ENCODE results near the gene ST3GAL5.

The ST3GAL5 gene

DNA sequence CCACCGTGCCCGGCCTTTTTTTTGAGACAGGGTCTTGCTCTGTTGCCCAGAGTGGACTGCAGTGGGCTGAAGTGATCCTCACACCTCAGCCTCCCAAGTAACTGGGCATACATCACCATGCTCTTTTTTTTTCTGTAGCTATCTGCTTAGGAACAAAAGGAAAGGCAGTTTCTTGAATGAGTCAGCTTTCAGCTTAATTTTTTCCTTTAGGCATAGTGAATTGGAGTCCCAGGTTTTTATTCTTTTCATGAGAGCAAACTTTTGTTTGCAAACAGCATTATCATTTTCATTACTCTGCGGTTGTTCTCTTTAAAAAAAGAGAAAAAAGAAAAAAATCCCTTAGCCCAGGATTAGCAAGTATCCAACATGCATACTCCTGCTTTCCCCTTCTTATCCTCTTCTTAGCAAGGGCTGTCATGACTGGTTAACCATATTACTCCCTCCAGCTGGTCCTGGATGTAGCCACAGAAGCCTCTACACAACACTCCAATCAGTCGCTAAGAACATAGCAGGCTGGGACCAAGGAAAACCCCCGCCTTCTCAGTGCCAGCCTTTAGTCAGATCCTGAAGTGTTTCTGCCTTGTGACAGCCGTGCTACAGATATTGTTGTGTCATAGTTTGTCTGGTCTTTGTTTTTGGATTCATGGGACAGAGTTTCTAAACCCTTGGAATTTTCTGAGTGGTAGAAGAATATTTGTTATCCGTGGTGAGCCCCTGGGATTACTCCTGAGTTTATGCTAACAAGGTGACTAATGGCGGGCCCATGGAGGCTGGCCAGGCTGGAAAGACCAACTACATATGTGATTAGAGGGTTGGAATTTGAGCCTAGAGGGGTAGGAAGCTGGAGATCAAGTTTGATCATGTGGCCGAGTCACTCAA lies 23.3 kb upstream of the ST3GAL5 start:
- DNase-seq (ENCODE audit: low read depth, low spot score): no peak
- TF ChIP-seq, protein P1, sequence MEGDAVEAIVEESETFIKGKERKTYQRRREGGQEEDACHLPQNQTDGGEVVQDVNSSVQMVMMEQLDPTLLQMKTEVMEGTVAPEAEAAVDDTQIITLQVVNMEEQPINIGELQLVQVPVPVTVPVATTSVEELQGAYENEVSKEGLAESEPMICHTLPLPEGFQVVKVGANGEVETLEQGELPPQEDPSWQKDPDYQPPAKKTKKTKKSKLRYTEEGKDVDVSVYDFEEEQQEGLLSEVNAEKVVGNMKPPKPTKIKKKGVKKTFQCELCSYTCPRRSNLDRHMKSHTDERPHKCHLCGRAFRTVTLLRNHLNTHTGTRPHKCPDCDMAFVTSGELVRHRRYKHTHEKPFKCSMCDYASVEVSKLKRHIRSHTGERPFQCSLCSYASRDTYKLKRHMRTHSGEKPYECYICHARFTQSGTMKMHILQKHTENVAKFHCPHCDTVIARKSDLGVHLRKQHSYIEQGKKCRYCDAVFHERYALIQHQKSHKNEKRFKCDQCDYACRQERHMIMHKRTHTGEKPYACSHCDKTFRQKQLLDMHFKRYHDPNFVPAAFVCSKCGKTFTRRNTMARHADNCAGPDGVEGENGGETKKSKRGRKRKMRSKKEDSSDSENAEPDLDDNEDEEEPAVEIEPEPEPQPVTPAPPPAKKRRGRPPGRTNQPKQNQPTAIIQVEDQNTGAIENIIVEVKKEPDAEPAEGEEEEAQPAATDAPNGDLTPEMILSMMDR (IDR thresholded peaks at IDR 0.05; ENCODE audit: insufficient read depth, low read length, missing control alignments): no peak
- POLR2A ChIA-PET: interaction anchor here (1.2 kb wide), 2 partner anchors 8 to 23 kb away, joined by 3 read pairs; no protein-coding TSS in a partner anchor
- H3K4me3 ChIP-seq (ENCODE audit: low read depth, low read length): no peak overlapping the region
- CTCF ChIA-PET: interaction anchor here (0.8 to 4.3 kb wide), 3 partner anchors 8 to 85 kb away, joined by 3 to 21 read pairs (median 3); partner anchors contain the start of gene ST3GAL5

DNA sequence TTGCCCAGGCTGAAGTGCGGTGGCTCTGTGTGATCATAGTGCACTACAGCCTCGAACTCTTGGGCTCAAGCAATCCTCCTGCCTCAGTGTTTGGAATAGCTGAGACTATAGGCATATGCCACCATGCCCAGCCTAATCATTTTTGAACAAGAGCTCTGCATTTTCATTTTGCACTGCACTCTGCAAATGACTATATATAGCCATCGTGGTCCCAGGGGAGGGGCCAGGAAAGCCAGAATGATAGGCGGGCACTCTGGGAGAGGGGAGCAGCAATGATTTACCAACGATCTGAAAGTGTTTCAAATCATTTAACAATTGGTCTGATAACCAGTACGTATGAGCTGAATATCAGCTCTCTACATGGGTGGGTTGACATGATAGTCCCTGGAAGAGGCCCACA lies 22.3 kb upstream of the ST3GAL5 start:
- ChIA-PET CTCF (interaction anchor here (4.3 kb wide), 1 partner anchor 22 kb away, joined by 21 read pairs; the partner anchor contains the start of gene ST3GAL5), POLR2A (interaction anchor here (1.2 kb wide), 1 partner anchor 22 kb away, joined by 3 read pairs; no protein-coding TSS in a partner anchor)
- TF ChIP-seq, protein P1 (IDR thresholded peaks at IDR 0.05; ENCODE audit: insufficient read depth, low read length, missing control alignments): no peak
- no peak for DNase-seq (ENCODE audit: low read depth, low spot score)
- no peak overlapping the region for H3K4me3 ChIP-seq (ENCODE audit: low read depth, low read length)

DNA sequence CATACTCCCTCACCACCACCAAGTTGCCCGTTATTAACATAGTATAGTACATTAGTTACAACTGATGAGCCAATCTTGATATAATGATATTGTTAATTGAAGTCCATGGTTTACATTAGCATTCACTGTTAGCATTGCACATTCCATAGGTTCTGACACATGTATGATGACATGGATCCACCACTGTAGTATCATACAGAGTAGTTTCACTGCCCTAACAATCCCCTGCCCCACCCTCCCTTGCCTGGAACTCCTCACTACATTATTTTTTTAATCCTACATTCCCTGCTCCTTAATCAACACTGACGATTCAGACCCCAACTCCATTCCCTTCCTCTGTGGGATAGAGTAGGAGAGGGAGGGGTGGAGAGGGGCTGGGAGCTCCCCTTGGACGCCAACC lies 20.2 kb upstream of the ST3GAL5 start:
- TF ChIP-seq, protein P1 (IDR thresholded peaks at IDR 0.05; ENCODE audit: insufficient read depth, low read length, missing control alignments): no peak
- DNase-seq (ENCODE audit: low read depth, low spot score): no peak
- no peak overlapping the region for H3K4me3 ChIP-seq (ENCODE audit: low read depth, low read length)
- CTCF ChIA-PET: interaction anchor here (1.3 kb wide), 1 partner anchor 19 kb away, joined by 6 read pairs; no protein-coding TSS in a partner anchor
- POLR2A ChIA-PET: no interaction called here

DNA sequence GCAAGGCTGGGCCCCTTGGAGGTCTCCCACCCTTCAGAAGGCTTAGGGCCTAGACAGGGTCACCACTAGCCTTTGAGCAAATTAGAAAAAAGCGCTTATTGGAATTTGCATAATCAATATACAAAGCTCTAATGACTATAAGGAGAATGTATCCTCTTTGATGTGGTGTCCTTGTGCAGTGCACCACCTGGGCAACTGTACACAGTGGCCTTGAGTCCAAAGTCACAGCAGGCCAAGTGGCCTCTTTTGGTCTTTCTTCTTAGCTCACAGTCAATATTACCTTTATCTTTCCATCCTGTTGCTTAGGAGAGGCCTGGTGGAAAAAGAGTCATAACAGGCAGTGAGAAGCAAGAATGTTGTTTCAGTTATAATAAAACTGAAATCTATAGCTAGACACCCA lies 19.7 kb upstream of the ST3GAL5 start:
- POLR2A ChIA-PET: no interaction called here
- no peak for DNase-seq (ENCODE audit: low read depth, low spot score)
- H3K4me3 ChIP-seq (ENCODE audit: low read depth, low read length): no peak overlapping the region
- CTCF ChIA-PET: interaction anchor here (1.3 kb wide), 1 partner anchor 19 kb away, joined by 6 read pairs; no protein-coding TSS in a partner anchor
- TF ChIP-seq, protein P1 (IDR thresholded peaks at IDR 0.05; ENCODE audit: insufficient read depth, low read length, missing control alignments): no peak

DNA sequence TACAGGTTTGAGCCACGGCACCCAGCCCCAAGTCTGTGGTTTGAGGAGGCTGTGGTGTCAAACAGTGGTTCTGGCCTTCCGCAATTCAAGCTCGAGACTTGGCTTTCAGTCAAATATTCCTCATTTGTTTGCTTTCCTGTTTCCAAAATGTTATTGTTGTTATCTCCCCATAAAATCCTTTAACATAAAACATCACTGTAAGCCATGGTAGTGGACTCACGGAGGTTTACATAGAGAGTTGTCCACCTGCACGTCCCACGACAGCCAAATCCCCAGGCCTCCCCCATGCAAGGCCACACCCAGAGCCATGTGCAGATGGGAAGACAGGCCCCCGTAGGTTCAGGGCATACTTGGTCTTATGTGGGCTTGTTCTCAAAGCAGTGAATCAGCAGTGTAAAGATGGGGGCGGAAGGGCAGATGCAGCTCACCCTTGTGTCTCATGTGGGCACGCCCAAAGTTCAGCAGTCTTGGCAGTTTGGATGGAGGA lies 18.9 kb upstream of the ST3GAL5 start:
- H3K4me3 ChIP-seq (ENCODE audit: low read depth, low read length): no peak overlapping the region
- TF ChIP-seq, protein P1 (IDR thresholded peaks at IDR 0.05; ENCODE audit: insufficient read depth, low read length, missing control alignments): no peak
- ChIA-PET POLR2A (no interaction called here), CTCF (interaction anchor here (0.9 to 1.0 kb wide), 2 partner anchors 12 to 15 kb away, joined by 3 to 5 read pairs; no protein-coding TSS in a partner anchor)
- no peak for DNase-seq (ENCODE audit: low read depth, low spot score)

DNA sequence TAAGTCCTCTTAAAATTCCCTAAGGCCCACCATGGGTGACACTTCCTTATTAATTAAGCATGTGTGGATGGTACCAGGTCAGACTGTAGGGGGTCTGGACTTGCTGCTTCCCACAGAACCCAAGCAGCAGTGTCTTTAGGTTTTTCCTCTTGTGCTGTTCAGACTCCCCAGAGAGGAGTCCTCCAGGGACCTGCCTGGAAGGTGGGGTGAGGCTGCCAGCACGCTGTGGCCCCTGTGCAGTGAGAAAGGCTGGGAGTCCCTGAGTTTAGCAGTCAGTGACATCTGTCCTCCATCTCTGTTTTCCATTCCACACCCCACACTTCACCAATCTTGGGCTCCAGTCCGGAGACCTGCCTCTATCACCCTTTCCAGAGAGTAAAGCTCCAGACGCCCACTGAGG lies 18.0 kb upstream of the ST3GAL5 start:
- TF ChIP-seq, protein P1 (IDR thresholded peaks at IDR 0.05; ENCODE audit: insufficient read depth, low read length, missing control alignments): no peak
- DNase-seq (ENCODE audit: low read depth, low spot score): no peak
- H3K4me3 ChIP-seq (ENCODE audit: low read depth, low read length): no peak overlapping the region
- ChIA-PET POLR2A (no interaction called here), CTCF (interaction anchor here (0.9 kb wide), 1 partner anchor 11 kb away, joined by 3 read pairs; no protein-coding TSS in a partner anchor)

Measured in AG04449 (cell line).